Psoas muscle (tissue), 8 donors: ENCODE measurements around the gene CACNA2D4. TPM values are rescaled to one million over a fixed set of nuclear protein-coding genes. Genes with fewer than 3 reads are reported as not detected.

Experiments
- ATAC-seq, 4 donors: fragments of 200-7000 bp; cut with Tn5 transposase; one replicate each; pipeline ENCODE4 v1.9.1; 2020; ENCODE audit warnings: moderate library complexity in 3 of 4, mild to moderate bottlenecking in 2 of 4
- DNase-seq, 2 donors: peaks; one replicate each; pipeline ENCODE4 v3.0.0-alpha.2; 2020
- H3K27ac ChIP-seq: fragments of 200-600 bp; one replicate; pipeline ENCODE4 v1.8.0; 2022
- H3K27me3 ChIP-seq, 3 donors: fragments of 200-600 bp in 1 of 3; one replicate each; pipeline versions ENCODE4 v1.6.1 to v1.8.0; 2013 to 2022; ENCODE audit warnings: low read length in 2 of 3, mild to moderate bottlenecking in 2 of 3, moderate library complexity in 1 of 3; ENCODE audit not compliant: insufficient read depth in 3 of 3
- H3K36me3 ChIP-seq, 2 donors: fragments of 200-600 bp in 1 of 2; one replicate each; pipeline versions ENCODE4 v1.6.1 to v1.8.0; 2013 to 2022; ENCODE audit warnings: low read depth in 1 of 2, mild to moderate bottlenecking in 1 of 2, moderate library complexity in 1 of 2; ENCODE audit not compliant: insufficient read depth in 1 of 2
- H3K4me1 ChIP-seq: fragments of 200-600 bp; one replicate; pipeline ENCODE4 v1.8.0; 2022
- H3K4me3 ChIP-seq: fragments of 200-600 bp; one replicate; pipeline ENCODE4 v1.8.0; 2022; ENCODE audit warnings: mild to moderate bottlenecking
- H3K9me3 ChIP-seq: fragments of 200-600 bp; one replicate; pipeline ENCODE4 v1.8.0; 2022
- CTCF ChIP-seq: fragments of 200-600 bp; IDR thresholded peaks from one replicate; pipeline ENCODE4 v1.8.0; 2022; ENCODE audit warnings: antibody characterized with exemption
- WGBS, 3 donors: extraction: QIAGEN DNeasy Blood & Tissue Kit; methylation state at CpG; one replicate each; pipeline versions ENCODE4 v1.1.6 to v1.1.7; 2013; 5-methylcytosine and 5-hydroxymethylcytosine counted together
- intact Hi-C, 2 donors: fragments of 100-400 bp; cut with DNase I; formaldehyde crosslinking; loops; one replicate each; pipeline versions ENCODE4 v1.11.0 to v1.14.2; 2022
- polyA plus RNA-seq, 3 donors: library from polyadenylated mRNA; stranded (reverse); fragments of 200-250 nt; gene quantifications; one replicate each; pipeline ENCODE4 v1.2.3, GENCODE V29; 2013
- total RNA-seq, 4 donors: library from RNA; stranded (reverse); fragmentation: NEBNext Ultra II Directional in 2 of 4; extraction: Animal tissue kit (Norgen Biotek cat#: 25700) in 2 of 4; gene quantifications; one replicate each; pipeline versions ENCODE4 v1.2.1 to v1.2.4, GENCODE V29; 2021 to 2023
- donor health status: healthy with polysubstance abuse.
- donor health status: DM: no; HTN: no; CAD: no; lungs with moderate emphysema.
- donor health status: Bipolar disorder and iron deficiency.
- donor health status: healthy.
- donor health status: DM: yes; HTN: yes; CAD: no.
- donor health status: DM: no; HTN: no; CAD: no.
- donor health status: DM: no; HTN: no; CAD: no.
- donor health status: DM: yes; HTN: yes; CAD: no.

Gene CACNA2D4
- total and polyA plus RNA-seq, 7 donors: 0.74 to 1.8 (median 0.93) TPM

DNA sequence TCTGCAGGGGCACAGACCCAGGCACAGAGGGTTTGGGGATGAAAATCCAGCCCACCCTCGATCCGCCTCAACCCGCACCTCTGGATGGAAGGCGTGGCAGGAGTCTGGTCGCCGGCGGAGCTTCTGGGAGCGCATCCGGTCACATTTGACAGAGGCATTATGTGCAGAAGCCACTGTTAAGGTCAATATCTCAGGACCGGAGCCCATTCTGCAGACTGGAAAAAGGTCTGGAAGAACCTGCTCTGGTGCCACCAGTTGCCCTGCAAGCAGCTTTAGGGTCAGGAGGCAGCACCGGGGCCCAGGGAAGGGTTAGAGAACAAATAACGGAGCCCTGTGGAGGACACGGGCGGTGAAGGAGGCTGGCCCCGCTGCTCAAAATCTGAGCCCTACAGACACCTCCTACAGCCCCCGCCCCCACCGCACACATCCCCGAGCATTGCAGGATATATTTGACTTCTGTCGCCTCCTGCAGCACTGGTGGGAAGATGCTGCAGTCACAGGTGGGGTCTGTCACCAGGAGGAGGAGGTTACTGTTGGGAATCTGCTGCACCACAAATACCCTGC is 123.1 kb downstream of the CACNA2D4 start:
- Histone ChIP-seq H3K27me3 (no peaks in the 10 kb centered on the region), H3K9me3 (no peaks in the 10 kb centered on the region), H3K27ac (peak overlapping the region; percentile 80), H3K4me3 (peak overlapping the region; percentile 71), H3K36me3 (no peaks in the 10 kb centered on the region), H3K4me1 (peaks cover 17% of the 10 kb centered on the region)
- TF ChIP-seq CTCF: no peak
- DNase-seq (no peak), ATAC-seq (no peak)
- 57 to 59% (median 59%) methylated on average over 19 of the region's 19 CpGs for WGBS, 3 donors
- intact Hi-C loops: loop anchor here in 1 of 2 donors (5.0 kb wide), 1 partner anchor 242 kb away; no protein-coding TSS in a partner anchor

- Histone ChIP-seq H3K4me3 (no peak overlapping the region), H3K9me3 (no peaks in the 10 kb centered on the region)
- intact Hi-C loops: loop anchor here in 1 of 2 donors (5.0 kb wide), 2 partner anchors 102 to 243 kb away; partner anchors contain the start of gene ADIPOR2
These were observed 123.9 kb downstream of the CACNA2D4 start for GRCh38 chr12:1794440-1795090.

GRCh38 chr12:1793426-1794210 is 124.8 kb downstream of the CACNA2D4 start:
- 87 to 91% (median 88%) methylated on average over 26 of the region's 26 CpGs for WGBS, 3 donors
- Histone ChIP-seq H3K4me3 (no peak overlapping the region), H3K27ac (peak overlapping the region; percentile 17), H3K4me1 (peaks cover 19% of the 10 kb centered on the region), H3K27me3 (no peaks in the 10 kb centered on the region), H3K9me3 (no peaks in the 10 kb centered on the region), H3K36me3 (no peaks in the 10 kb centered on the region)
- intact Hi-C loops: loop anchor here in 1 of 2 donors (5.0 kb wide), 1 partner anchor 101 kb away; the partner anchor contains the start of gene ADIPOR2
- peak in 1 of 2 donors; percentile 42 for DNase-seq
- TF ChIP-seq CTCF: no peak
- no peak for ATAC-seq

More at GRCh38 chr12:1794440-1795090, 123.9 kb downstream of the CACNA2D4 start:
- Histone ChIP-seq H3K27ac (peak overlapping the region; percentile 80), H3K27me3 (no peaks in the 10 kb centered on the region), H3K36me3 (no peaks in the 10 kb centered on the region), H3K4me1 (peaks cover 17% of the 10 kb centered on the region)
- no peak for TF ChIP-seq CTCF
- 75 to 79% (median 79%) methylated on average over 15 of the region's 15 CpGs for WGBS, 3 donors
- ATAC-seq (no peak), DNase-seq (peak in 1 of 2 donors; percentile 44)

DNA sequence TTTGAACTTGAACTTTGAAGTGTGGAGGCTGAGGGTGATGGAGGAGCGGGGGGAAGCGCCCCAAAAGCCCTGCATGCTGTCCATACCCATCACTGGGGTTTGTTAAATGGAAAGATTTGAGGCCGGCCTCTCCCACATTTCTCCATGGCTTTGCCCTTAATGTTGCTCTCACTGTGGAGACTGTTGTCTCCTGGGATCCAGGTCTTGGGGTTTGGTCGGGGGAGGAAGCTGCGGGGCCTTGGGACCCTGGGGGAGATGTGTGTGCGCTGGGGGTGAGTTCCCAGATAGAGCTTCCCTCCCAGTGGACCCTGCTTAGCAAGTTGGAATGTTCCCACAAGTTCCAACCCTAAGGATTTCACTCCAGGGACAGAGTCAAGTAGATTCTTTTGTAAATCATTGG is 126.0 kb downstream of the CACNA2D4 start:
- H3K4me1 ChIP-seq: peaks cover 28% of the 10 kb centered on the region
- intact Hi-C loops: loop anchor here in 1 of 2 donors (5.0 kb wide), 1 partner anchor 100 kb away; the partner anchor contains the start of gene ADIPOR2
- H3K27me3 ChIP-seq: no peaks in the 10 kb centered on the region
- H3K36me3 ChIP-seq: peaks cover 0 to 3% of the 10 kb centered on the region in 2 donors
- H3K4me3 ChIP-seq: no peak overlapping the region
- DNase-seq: no peak
- no peak for TF ChIP-seq CTCF
- no peak for ATAC-seq
- WGBS, 3 donors: 81 to 87% (median 82%) methylated on average over 6 of the region's 6 CpGs
- no peaks in the 10 kb centered on the region for H3K9me3 ChIP-seq
- H3K27ac ChIP-seq: no peak overlapping the region
